ENCODE measurements around the gene MRPS22. TPM values are rescaled to one million over a fixed set of nuclear protein-coding genes. Genes with fewer than 3 reads are reported as not detected.

Gene MRPS22
- total RNA-seq, 1 experiment from 2014 or later = 45.7 TPM

DNA sequence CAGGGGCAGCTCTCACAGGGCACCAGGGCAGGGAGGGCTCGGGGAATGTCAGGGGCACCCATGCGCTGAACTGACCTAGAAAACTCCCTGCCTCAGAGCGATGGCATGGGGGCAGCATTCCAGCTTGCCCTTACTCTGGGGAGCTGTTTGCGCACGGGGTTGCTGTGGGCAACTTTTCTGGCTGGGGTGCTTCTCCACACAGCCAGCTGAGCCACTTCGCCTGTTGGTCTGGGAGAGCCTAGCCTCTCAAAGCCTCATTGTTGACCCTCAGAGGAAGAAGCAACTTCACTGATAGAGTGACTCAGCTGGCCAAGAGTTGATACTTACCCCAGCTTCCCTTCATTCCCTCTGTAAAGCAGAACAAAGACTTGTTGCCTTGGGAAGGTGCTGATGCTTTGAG is 42.6 kb upstream of the MRPS22 start:
- DNase-seq = no peak
- H3K4me2 ChIP-seq (ENCODE audit: insufficient read depth, insufficient read length, low read length) = no peak overlapping the region

More for the DNA sequence above, 42.6 kb upstream of the MRPS22 start:
- no peaks in the 10 kb centered on the region for H3K79me2 ChIP-seq (ENCODE audit: insufficient read depth, low read length)
- no peaks in the 10 kb centered on the region for H3K27me3 ChIP-seq (ENCODE audit: insufficient read depth, low read length)
- H4K8ac ChIP-seq (replicated peaks; ENCODE audit: insufficient read length, low read depth, low read length) = no peak overlapping the region
- H3K4ac ChIP-seq (ENCODE audit: low read depth, low read length) = no peak overlapping the region
- TF ChIP-seq, protein P1, sequence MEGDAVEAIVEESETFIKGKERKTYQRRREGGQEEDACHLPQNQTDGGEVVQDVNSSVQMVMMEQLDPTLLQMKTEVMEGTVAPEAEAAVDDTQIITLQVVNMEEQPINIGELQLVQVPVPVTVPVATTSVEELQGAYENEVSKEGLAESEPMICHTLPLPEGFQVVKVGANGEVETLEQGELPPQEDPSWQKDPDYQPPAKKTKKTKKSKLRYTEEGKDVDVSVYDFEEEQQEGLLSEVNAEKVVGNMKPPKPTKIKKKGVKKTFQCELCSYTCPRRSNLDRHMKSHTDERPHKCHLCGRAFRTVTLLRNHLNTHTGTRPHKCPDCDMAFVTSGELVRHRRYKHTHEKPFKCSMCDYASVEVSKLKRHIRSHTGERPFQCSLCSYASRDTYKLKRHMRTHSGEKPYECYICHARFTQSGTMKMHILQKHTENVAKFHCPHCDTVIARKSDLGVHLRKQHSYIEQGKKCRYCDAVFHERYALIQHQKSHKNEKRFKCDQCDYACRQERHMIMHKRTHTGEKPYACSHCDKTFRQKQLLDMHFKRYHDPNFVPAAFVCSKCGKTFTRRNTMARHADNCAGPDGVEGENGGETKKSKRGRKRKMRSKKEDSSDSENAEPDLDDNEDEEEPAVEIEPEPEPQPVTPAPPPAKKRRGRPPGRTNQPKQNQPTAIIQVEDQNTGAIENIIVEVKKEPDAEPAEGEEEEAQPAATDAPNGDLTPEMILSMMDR (conservative IDR thresholded peaks at IDR 0.05) = no peak
- no peak overlapping the region for H2AK5ac ChIP-seq (ENCODE audit: insufficient read length, low read length)
- H4K5ac ChIP-seq (ENCODE audit: insufficient read length, low read depth, low read length) = no peak overlapping the region
- H3K56ac ChIP-seq (ENCODE audit: insufficient read length, low read depth, low read length) = no peak overlapping the region
- no CpG with 5 or more reads among the region's 6 CpGs for WGBS (ENCODE audit: extremely low coverage, insufficient read length, low lambda C conversion rate)
- no peak overlapping the region for H2BK20ac ChIP-seq (ENCODE audit: low read depth, low read length, poor library complexity, severe bottlenecking)
- Mint-ChIP-seq H3K36me3 (ENCODE audit: insufficient read depth in 1 of 3, low read depth in 3 of 3) (0 out of 7 replicates have a peak, but pooled peaks cover 0 to 2% (median 0%) of the 10 kb centered on the region in 3 experiments), H3K27me3 (ENCODE audit: low read depth) (no peaks in the 10 kb centered on the region; the same call in 1 of the 2 replicates), H3K4me1 (peaks cover 7 to 15% of the 10 kb centered on the region in 2 experiments), H3K4me3 (no peak overlapping the region), H3K27ac (no peak overlapping the region), H3K9me3 (no peaks in the 10 kb centered on the region)
- no peak overlapping the region for H2BK15ac ChIP-seq (ENCODE audit: low read depth, low read length)
- H2BK12ac ChIP-seq (ENCODE audit: insufficient read length, low read depth, low read length) = no peak overlapping the region
- no peaks in the 10 kb centered on the region for H4K20me1 ChIP-seq (ENCODE audit: control insufficient read depth, insufficient read depth, insufficient read length)
- no peak overlapping the region for H4K91ac ChIP-seq (ENCODE audit: insufficient read length, low read depth, low read length)
- H3K27ac ChIP-seq (ENCODE audit: insufficient read length, low read depth, low read length) = no peak overlapping the region
- H3K79me1 ChIP-seq (ENCODE audit: insufficient read depth, low read depth, low read length, poor library complexity, severe bottlenecking) = no peaks in the 10 kb centered on the region
- no peak overlapping the region for H3K9ac ChIP-seq (ENCODE audit: extremely low read depth, insufficient read length, low read length)
- H3K14ac ChIP-seq (ENCODE audit: insufficient read depth, low read length) = no peak overlapping the region
- no peak overlapping the region for H2BK5ac ChIP-seq (ENCODE audit: insufficient read length, low read length)
- no peaks in the 10 kb centered on the region for H3K9me3 ChIP-seq (ENCODE audit: control insufficient read depth, low read depth, low read length)
- no peak overlapping the region for H2AFZ ChIP-seq (ENCODE audit: low read length)
- H2BK120ac ChIP-seq (ENCODE audit: low read depth, low read length, poor library complexity, severe bottlenecking) = no peak overlapping the region
- no peak overlapping the region for H3K18ac ChIP-seq (ENCODE audit: insufficient read length, low read depth, low read length)
- H3T11ph ChIP-seq (ENCODE audit: low read length) = no peak overlapping the region
- no peaks in the 10 kb centered on the region for H3K4me1 ChIP-seq (ENCODE audit: insufficient read depth, low read length)
- H3K23ac ChIP-seq (ENCODE audit: insufficient read length, low read depth, low read length) = no peak overlapping the region
- H3K23me2 ChIP-seq (ENCODE audit: insufficient read length, low read depth, low read length, poor library complexity, severe bottlenecking) = no peaks in the 10 kb centered on the region

All from H9 (cell line).